Natural killer cell treated with Interleukin-12 subunit alpha and Interleukin-12 subunit beta and Interleukin-15 and Interleukin-18, amount 100 ng/mL, for 72 hours (primary cell): ENCODE results near the gene ANKRD12. TPM values are rescaled to one million over a fixed set of nuclear protein-coding genes. Genes with fewer than 3 reads are reported as not detected.
"Not testable (repeated sequence)": the region's sequence is repeated elsewhere in the genome, so short reads cannot be mapped to it uniquely, and the experiment has no call there.

ENCODE experiments used
- ATAC-seq, 2 donors: fragments of 150-1000 bp; cut with Tn5 transposase in 1 of 2; sonication (Bioruptor Pico), chemical (Tn5 transposase) in 1 of 2; 2 replicates each; pipeline ENCODE4 v1.10.0; 2021
- DNase-seq: peaks from one replicate; pipeline ENCODE4 v3.0.0; 2022; ENCODE audit warnings: low spot score
- H3K27ac Mint-ChIP-seq, 2 donors: 1 replicate in 1 of 2; 2 replicates in 1 of 2; pipeline ENCODE4 v1.8.0; 2022; ENCODE audit warnings: mixed read lengths in 2 of 2, mild to moderate bottlenecking in 1 of 2, moderate library complexity in 1 of 2
- H3K27me3 Mint-ChIP-seq, 2 donors: 1 replicate in 1 of 2; 2 replicates in 1 of 2; pipeline ENCODE4 v1.8.0; 2022; ENCODE audit warnings: mixed read lengths in 2 of 2
- H3K36me3 Mint-ChIP-seq: one replicate; pipeline ENCODE4 v1.8.0; 2022; ENCODE audit warnings: mixed read lengths
- H3K4me1 Mint-ChIP-seq, 2 donors: 1 replicate in 1 of 2; 2 replicates in 1 of 2; pipeline ENCODE4 v1.8.0; 2022; ENCODE audit warnings: low read depth in 2 of 2, mixed read lengths in 2 of 2, mild to moderate bottlenecking in 1 of 2
- H3K4me3 Mint-ChIP-seq: one replicate; pipeline ENCODE4 v1.8.0; 2022; ENCODE audit warnings: mixed read lengths
- H3K9me3 Mint-ChIP-seq: 2 replicates; pipeline ENCODE4 v1.8.0; 2022; ENCODE audit warnings: mixed read lengths
- total RNA-seq, 2 donors: library from RNA; stranded (reverse); gene quantifications; one replicate each; pipeline ENCODE4 v1.2.3, GENCODE V29; 2022

Gene ANKRD12
- total RNA-seq, 2 donors from 2014 or later, result 133 to 174 TPM

GRCh38 chr18:9249254-9249653 lies 112.7 kb downstream of the ANKRD12 start:
- H3K36me3 Mint-ChIP-seq, result peaks cover 37% of the 10 kb centered on the region
- ATAC-seq (no peak), DNase-seq (no peak)
- H3K27me3 Mint-ChIP-seq, result no peaks in the 10 kb centered on the region
- H3K9me3 Mint-ChIP-seq, result no peaks in the 10 kb centered on the region
- no peak overlapping the region for H3K4me3 Mint-ChIP-seq
- H3K27ac Mint-ChIP-seq, result peak overlapping the region; percentile 54 to 67
- H3K4me1 Mint-ChIP-seq, result peaks cover 10 to 27% of the 10 kb centered on the region in 2 donors

GRCh38 chr18:9259173-9259572 lies 122.6 kb downstream of the ANKRD12 start:
- DNase-seq (no peak), ATAC-seq (no peak)
- Mint-ChIP-seq H3K4me1 (peaks cover 34 to 56% of the 10 kb centered on the region in 2 donors), H3K27me3 (no peaks in the 10 kb centered on the region), H3K9me3 (no peaks in the 10 kb centered on the region), H3K36me3 (peaks cover 66% of the 10 kb centered on the region), H3K4me3 (no peak overlapping the region), H3K27ac (no peak overlapping the region)

- Mint-ChIP-seq H3K27me3 (no peaks in the 10 kb centered on the region), H3K27ac (peak overlapping the region; percentile 38 to 73), H3K9me3 (no peaks in the 10 kb centered on the region), H3K4me1 (peaks cover 34 to 41% of the 10 kb centered on the region in 2 donors), H3K36me3 (peaks cover 58% of the 10 kb centered on the region), H3K4me3 (no peak overlapping the region)
- ATAC-seq (no peak), DNase-seq (no peak)
Observed at GRCh38 chr18:9260388-9261380, 124.1 kb downstream of the ANKRD12 start.

DNA sequence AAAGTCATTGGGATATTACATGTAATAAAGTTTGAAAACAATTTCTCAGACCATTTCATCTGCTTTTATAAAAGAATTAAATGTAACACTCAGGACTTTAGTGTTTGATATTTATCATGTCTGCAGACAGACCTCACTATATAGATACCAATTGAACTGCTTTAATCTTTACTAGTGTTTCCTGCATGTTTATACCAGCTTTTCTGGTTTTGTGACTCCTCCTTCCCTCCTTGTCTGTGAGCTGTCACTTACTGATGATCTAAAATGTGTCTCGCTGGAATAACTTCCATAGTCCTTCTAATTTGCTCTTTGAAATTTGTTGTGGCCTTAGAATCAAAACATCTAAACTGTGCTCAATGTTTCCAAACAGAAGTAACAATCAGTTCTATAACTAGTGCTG lies 126.7 kb downstream of the ANKRD12 start:
- H3K36me3 Mint-ChIP-seq, result peaks cover 59% of the 10 kb centered on the region
- H3K27me3 Mint-ChIP-seq, result no peaks in the 10 kb centered on the region
- ATAC-seq (no peak), DNase-seq (no peak)
- H3K4me3 Mint-ChIP-seq, result no peak overlapping the region
- H3K9me3 Mint-ChIP-seq, result peaks cover 5% of the 10 kb centered on the region
- peaks cover 26 to 31% of the 10 kb centered on the region in 2 donors for H3K4me1 Mint-ChIP-seq
- peak overlapping the region in 1 of 2 donors; percentile 10 for H3K27ac Mint-ChIP-seq

GRCh38 chr18:9264797-9265196 lies 128.2 kb downstream of the ANKRD12 start:
- not testable (repeated sequence) for DNase-seq, H3K9me3 Mint-ChIP-seq, H3K27ac Mint-ChIP-seq, H3K4me3 Mint-ChIP-seq, H3K27me3 Mint-ChIP-seq, ATAC-seq
- Mint-ChIP-seq H3K36me3 (peaks cover 59% of the 10 kb centered on the region), H3K4me1 (peaks cover 23 to 29% of the 10 kb centered on the region in 2 donors)

DNA sequence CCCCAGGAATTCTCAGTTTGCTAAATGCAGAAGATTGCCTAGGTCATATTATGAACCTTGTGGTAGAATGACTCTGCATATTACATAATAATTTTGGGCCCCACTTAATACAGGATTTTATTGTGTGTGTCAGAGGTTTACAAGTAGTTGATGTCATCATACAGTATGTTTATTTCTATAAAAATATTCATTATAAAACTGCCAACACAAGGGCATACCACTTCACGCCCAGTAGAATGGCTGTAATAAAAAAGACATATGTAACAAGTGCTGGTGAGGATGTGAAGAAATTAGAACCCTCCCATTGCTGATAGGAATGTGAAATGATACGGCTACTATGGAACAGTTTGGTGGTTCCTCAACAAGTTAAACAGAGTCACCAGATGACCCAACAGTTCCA lies 136.6 kb downstream of the ANKRD12 start:
- peaks cover 28% of the 10 kb centered on the region for H3K36me3 Mint-ChIP-seq
- no peak for DNase-seq

DNA sequence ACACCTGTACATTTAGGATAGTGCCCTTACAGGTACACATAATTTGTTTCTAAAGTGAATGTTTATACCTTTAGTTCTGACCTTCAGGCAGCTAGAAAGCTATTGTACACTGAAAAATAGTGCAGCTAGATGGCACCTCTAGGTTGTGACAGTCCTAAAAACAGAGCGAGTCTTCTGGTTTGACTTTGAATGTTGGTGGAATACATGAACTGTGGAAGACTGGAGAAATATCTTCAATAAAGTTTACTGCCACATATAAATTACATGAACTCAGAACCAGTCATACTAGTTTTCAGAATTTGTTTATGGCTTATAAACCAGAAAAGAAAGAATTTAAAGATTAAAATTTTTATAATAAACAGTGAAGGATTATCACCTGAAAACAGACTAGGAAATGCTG lies 139.3 kb downstream of the ANKRD12 start:
- no peak for DNase-seq
- no peak for ATAC-seq
- Mint-ChIP-seq H3K36me3 (peaks cover 24% of the 10 kb centered on the region), H3K4me3 (no peak overlapping the region), H3K27me3 (no peaks in the 10 kb centered on the region), H3K27ac (no peak overlapping the region), H3K4me1 (peaks cover 0 to 4% of the 10 kb centered on the region in 2 donors), H3K9me3 (no peaks in the 10 kb centered on the region)

More for the DNA sequence above, 136.6 kb downstream of the ANKRD12 start:
- no peak for ATAC-seq
- H3K27me3 Mint-ChIP-seq, result no peaks in the 10 kb centered on the region
- no peak overlapping the region for H3K4me3 Mint-ChIP-seq
- no peaks in the 10 kb centered on the region for H3K9me3 Mint-ChIP-seq
- peaks cover 0 to 14% of the 10 kb centered on the region in 2 donors for H3K4me1 Mint-ChIP-seq
- peak overlapping the region; percentile 49 to 61 for H3K27ac Mint-ChIP-seq

- H3K9me3 Mint-ChIP-seq, result no peaks in the 10 kb centered on the region
- H3K27me3 Mint-ChIP-seq, result no peaks in the 10 kb centered on the region
- H3K27ac Mint-ChIP-seq, result peak overlapping the region in 1 of 2 donors; percentile 18
- H3K4me1 Mint-ChIP-seq, result no peaks in the 10 kb centered on the region
- no peak for DNase-seq
- H3K4me3 Mint-ChIP-seq, result no peak overlapping the region
- H3K36me3 Mint-ChIP-seq, result peaks cover 21% of the 10 kb centered on the region
- no peak for ATAC-seq
Observed at GRCh38 chr18:9278028-9278427, 141.4 kb downstream of the ANKRD12 start.

DNA sequence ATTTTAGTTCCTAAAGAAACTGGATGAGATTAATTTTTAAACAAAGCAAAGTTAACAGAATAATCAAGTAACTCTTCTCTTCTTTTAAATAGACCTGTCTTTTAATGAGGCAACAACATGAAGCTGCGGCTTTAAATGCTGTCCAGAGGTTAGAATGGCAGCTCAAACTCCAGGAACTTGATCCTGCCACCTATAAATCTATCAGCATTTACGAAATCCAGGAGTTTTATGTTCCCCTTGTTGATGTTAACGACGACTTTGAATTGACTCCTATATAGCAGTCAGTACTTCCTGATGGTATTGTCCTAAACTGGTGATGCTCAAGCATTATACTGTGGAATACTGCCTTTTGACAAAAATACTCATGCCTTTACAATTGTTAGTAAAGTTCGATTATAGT lies 144.3 kb downstream of the ANKRD12 start:
- no peaks in the 10 kb centered on the region for H3K27me3 Mint-ChIP-seq
- no peak overlapping the region for H3K4me3 Mint-ChIP-seq
- peaks cover 21% of the 10 kb centered on the region for H3K36me3 Mint-ChIP-seq
- H3K27ac Mint-ChIP-seq, result peak overlapping the region in 1 of 2 donors; percentile 1
- DNase-seq, result no peak
- no peaks in the 10 kb centered on the region for H3K4me1 Mint-ChIP-seq
- no peak for ATAC-seq
- H3K9me3 Mint-ChIP-seq, result no peaks in the 10 kb centered on the region

DNA sequence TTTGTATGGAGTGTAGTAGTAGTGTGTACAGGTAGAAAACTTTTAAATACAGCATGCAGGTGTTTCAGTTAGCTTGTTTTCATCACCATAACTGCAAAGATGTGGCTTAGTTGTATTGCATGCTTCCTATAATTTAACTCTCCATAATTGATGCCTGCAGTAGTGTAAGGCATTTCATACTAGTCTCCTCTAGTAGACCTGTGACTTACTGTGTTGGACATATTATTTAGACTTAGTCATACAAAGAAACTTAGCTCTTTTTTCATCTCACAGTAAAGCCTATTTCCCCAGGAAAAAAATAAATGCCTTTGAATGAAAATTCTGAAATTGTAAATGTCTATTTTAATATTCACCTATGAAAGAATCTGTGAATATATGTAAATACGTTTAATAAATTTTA lies 145.2 kb downstream of the ANKRD12 start:
- no peak for DNase-seq
- Mint-ChIP-seq H3K36me3 (peaks cover 21% of the 10 kb centered on the region), H3K9me3 (no peaks in the 10 kb centered on the region), H3K27me3 (no peaks in the 10 kb centered on the region), H3K27ac (peak overlapping the region in 1 of 2 donors; percentile 58), H3K4me3 (no peak overlapping the region), H3K4me1 (no peaks in the 10 kb centered on the region)
- no peak for ATAC-seq

DNA sequence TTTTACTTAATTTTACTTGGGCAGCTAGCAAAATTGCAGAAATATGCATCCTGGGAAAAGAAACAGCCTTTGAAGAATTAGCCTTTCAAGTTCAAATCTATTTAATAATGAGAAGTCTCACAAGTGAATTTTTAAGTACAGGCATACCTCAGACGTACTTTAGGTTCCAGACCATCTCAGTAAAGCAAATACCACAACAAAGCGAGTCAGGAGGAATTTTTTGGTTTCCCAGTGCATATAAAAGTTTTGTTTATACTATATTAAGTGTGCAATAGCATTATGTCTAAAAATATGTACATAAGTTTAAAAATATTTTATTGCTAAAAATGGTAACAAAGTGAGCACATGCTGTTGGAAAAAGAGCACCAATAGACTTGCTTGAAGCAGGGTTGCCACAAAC lies 147.2 kb downstream of the ANKRD12 start:
- ATAC-seq (no peak), DNase-seq (no peak)
- Mint-ChIP-seq H3K9me3 (no peaks in the 10 kb centered on the region), H3K27ac (no peak overlapping the region), H3K4me1 (no peaks in the 10 kb centered on the region), H3K4me3 (no peak overlapping the region), H3K27me3 (no peaks in the 10 kb centered on the region), H3K36me3 (peaks cover 16% of the 10 kb centered on the region)

GRCh38 chr18:9285604-9286003 lies 149.0 kb downstream of the ANKRD12 start:
- no peaks in the 10 kb centered on the region for H3K9me3 Mint-ChIP-seq
- DNase-seq (no peak), ATAC-seq (no peak)
- H3K36me3 Mint-ChIP-seq, result peaks cover 12% of the 10 kb centered on the region
- H3K4me3 Mint-ChIP-seq, result no peak overlapping the region
- H3K4me1 Mint-ChIP-seq, result no peaks in the 10 kb centered on the region
- no peaks in the 10 kb centered on the region for H3K27me3 Mint-ChIP-seq
- peak overlapping the region in 1 of 2 donors; percentile 39 for H3K27ac Mint-ChIP-seq

DNA sequence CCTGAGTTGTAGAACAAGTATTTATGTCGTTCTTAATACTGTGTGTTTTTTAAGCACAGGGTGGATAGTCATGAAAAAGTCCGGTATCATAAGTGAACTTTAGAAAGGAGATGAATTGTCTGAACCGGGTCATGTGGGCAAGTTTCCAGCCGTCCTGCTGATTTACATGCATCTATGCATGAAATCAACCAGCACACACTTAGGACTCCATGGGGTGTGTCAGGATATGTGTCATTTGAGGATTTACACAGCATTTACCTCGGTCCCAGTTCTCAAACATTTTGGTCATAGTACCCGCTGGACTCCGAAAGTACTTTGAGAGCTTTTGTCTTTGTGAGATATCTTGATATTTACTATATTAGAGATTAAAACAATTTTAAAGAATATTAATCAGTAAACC lies 150.5 kb downstream of the ANKRD12 start:
- ATAC-seq, result no peak
- H3K4me3 Mint-ChIP-seq, result no peak overlapping the region
- no peaks in the 10 kb centered on the region for H3K9me3 Mint-ChIP-seq
- H3K4me1 Mint-ChIP-seq, result no peaks in the 10 kb centered on the region
- H3K36me3 Mint-ChIP-seq, result peaks cover 6% of the 10 kb centered on the region
- H3K27ac Mint-ChIP-seq, result no peak overlapping the region
- DNase-seq, result no peak
- no peaks in the 10 kb centered on the region for H3K27me3 Mint-ChIP-seq

DNA sequence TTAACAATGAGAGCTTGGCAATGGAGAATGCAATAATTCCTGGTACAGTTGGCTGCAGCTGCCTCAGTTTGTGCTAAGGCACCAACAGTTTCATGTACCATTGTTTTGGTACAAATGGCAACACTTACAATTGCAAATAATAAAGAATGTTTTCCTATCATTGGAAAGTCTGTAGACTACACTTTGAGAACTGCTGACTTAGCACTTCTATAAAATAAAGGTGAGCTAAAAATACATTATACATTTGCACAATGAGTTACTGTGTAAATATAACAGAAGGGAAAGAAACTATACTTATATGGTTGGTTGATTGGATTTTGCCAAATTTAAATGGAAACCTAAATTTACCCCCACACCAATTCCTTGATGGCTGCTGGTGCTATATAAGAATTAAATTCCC lies 153.1 kb downstream of the ANKRD12 start:
- H3K36me3 Mint-ChIP-seq, result peaks cover 8% of the 10 kb centered on the region
- H3K4me3 Mint-ChIP-seq, result no peak overlapping the region
- DNase-seq (no peak), ATAC-seq (no peak)
- no peaks in the 10 kb centered on the region for H3K27me3 Mint-ChIP-seq
- H3K27ac Mint-ChIP-seq, result no peak overlapping the region
- no peaks in the 10 kb centered on the region for H3K4me1 Mint-ChIP-seq
- peaks cover 6% of the 10 kb centered on the region for H3K9me3 Mint-ChIP-seq
